HepG2 (cell line): Measurements from ENCODE around the gene GTF3A. TPM values are rescaled to one million over a fixed set of nuclear protein-coding genes. Genes with fewer than 3 reads are reported as not detected.
A peak's percentile ranks its signal among the peaks of the same experiment; 100 is the strongest.

ENCODE experiments used
- ATAC-seq: fragments of 200-7000 bp; cut with Tn5 transposase; 3 replicates; pipeline ENCODE4 v1.9.1; 2020; ENCODE audit warnings: mild to moderate bottlenecking, moderate library complexity
- BruUV-seq: library from RNA; stranded (reverse); fragments of 400-500 nt; replicated peaks from 2 replicates; lab custom pipeline; 2021; lab: Mats Ljungman, UMichigan
- CTCF ChIA-PET: fragments of 300-600 bp; formaldehyde crosslinking; extraction: SDS; loops from one replicate; lab custom pipeline; 2021; ENCODE audit warnings: low total read pairs, inconsistent platforms, low intra/inter-chr PET ratio; lab: Yijun Ruan, JAX
- POLR2A ChIA-PET: fragments of 350-600 bp; sonication (Branson Sonifier 250); formaldehyde crosslinking; loops from one replicate; lab custom pipeline; 2020; ENCODE audit warnings: antibody characterized with exemption, inconsistent platforms; lab: Yijun Ruan, JAX
- DNase-seq: peaks from one replicate; pipeline ENCODE4 v3.0.0-alpha.2; 2015; ENCODE audit warnings: low spot score
- FAIRE-seq: peaks from 3 replicates; lab custom pipeline; 2011; peaks lifted over from hg19 to GRCh38; lab: Jason Lieb, UNC
- H2AFZ ChIP-seq: one replicate; pipeline ENCODE4 v1.6.1; 2011; ENCODE audit warnings: low read length, inconsistent platforms
- H3K27ac ChIP-seq: fragments of 300-600 bp; 3 replicates; pipeline ENCODE4 v1.8.0; 2011; ENCODE audit warnings: mixed run types, mild to moderate bottlenecking, mixed read lengths, low read length, inconsistent platforms; ENCODE audit not compliant: insufficient read depth; ENCODE audit errors: extremely low read length
- H3K27me3 ChIP-seq, 2 experiments: fragments of 200-600 bp in 1 of 2; 2 replicates in 1 of 2; 3 replicates in 1 of 2; pipeline versions ENCODE4 v1.6.0 to v1.8.0; 2011; ENCODE audit warnings: low read length in 2 of 2, mild to moderate bottlenecking in 2 of 2, moderate library complexity in 2 of 2, inconsistent platforms in 1 of 2; ENCODE audit not compliant: insufficient read depth in 2 of 2, control insufficient read depth in 1 of 2
- H3K36me3 ChIP-seq, 2 experiments: fragments of 200-600 bp in 1 of 2; replicated peaks in 1 of 2; 2 replicates in 1 of 2; 3 replicates in 1 of 2; pipeline versions ENCODE4 v1.5.1 to v1.8.0; 2011; ENCODE audit warnings: low read length in 2 of 2, inconsistent platforms in 1 of 2; ENCODE audit not compliant: insufficient read depth in 2 of 2, control insufficient read depth in 1 of 2
- H3K4me1 ChIP-seq: 2 replicates; pipeline ENCODE4 v1.5.1; 2012; ENCODE audit warnings: low read length, inconsistent platforms; ENCODE audit not compliant: insufficient read depth
- H3K4me2 ChIP-seq: 2 replicates; pipeline ENCODE4 v1.6.0; 2011; ENCODE audit warnings: low read depth, low read length, inconsistent platforms
- H3K4me3 ChIP-seq, 3 experiments: fragments of 200-600 bp in 1 of 3; sonication (generic), shearing (Covaris generic) in 1 of 3; replicated peaks in 1 of 3; 2 replicates each; pipeline ENCODE4 v1.5.1; 2011 to 2016; ENCODE audit warnings: low read length in 3 of 3, inconsistent platforms in 2 of 3, low read depth in 2 of 3, mild to moderate bottlenecking in 2 of 3, control low read depth in 1 of 3, mixed read lengths in 1 of 3; ENCODE audit not compliant: insufficient read depth in 1 of 3
- H3K79me2 ChIP-seq: one replicate; pipeline ENCODE4 v1.6.1; 2011; ENCODE audit warnings: low read length, inconsistent platforms; ENCODE audit not compliant: insufficient read depth
- H3K9ac ChIP-seq: 2 replicates; pipeline ENCODE4 v1.6.0; 2011; ENCODE audit warnings: mild to moderate bottlenecking, low read depth, low read length, inconsistent platforms; ENCODE audit not compliant: insufficient read depth
- H3K9me3 ChIP-seq: 2 replicates; pipeline ENCODE4 v1.5.1; 2012; ENCODE audit warnings: mild to moderate bottlenecking, low read length
- H4K20me1 ChIP-seq: 2 replicates; pipeline ENCODE4 v1.6.0; 2011; ENCODE audit warnings: inconsistent platforms, mild to moderate bottlenecking, low read length, moderate library complexity; ENCODE audit not compliant: insufficient read depth
- CBFB ChIP-seq: sonication (generic); formaldehyde crosslinking; IDR thresholded peaks from 2 replicates; pipeline ENCODE4 v1.4.0; 2020; ENCODE audit warnings: missing genetic modification reagents
- CBX2 ChIP-seq, 2 experiments: fragments of 200-600 bp in 1 of 2; sonication (generic); formaldehyde crosslinking in 1 of 2; IDR thresholded peaks; 2 replicates each; pipeline versions ENCODE4 v1.7.0 to v1.8.1; 2018 to 2022; ENCODE audit warnings: low read depth in 2 of 2, low read length in 1 of 2, mild to moderate bottlenecking in 1 of 2, missing genetic modification reagents in 1 of 2
- DPF2 ChIP-seq: sonication (generic); formaldehyde crosslinking; IDR thresholded peaks from 2 replicates; pipeline ENCODE4 v1.4.0; 2020; ENCODE audit warnings: mild to moderate bottlenecking, low read depth, missing genetic modification reagents, borderline replicate concordance
- FOXK2 ChIP-seq: fragments of 450-650 bp; IDR thresholded peaks from 2 replicates; pipeline ENCODE4 v1.6.1; 2016
- MXI1 ChIP-seq: IDR thresholded peaks from 3 replicates; pipeline ENCODE4 v1.6.1; 2012; ENCODE audit warnings: low read depth, low read length, inconsistent platforms, borderline replicate concordance
- ZNF205 ChIP-seq: IDR thresholded peaks from 2 replicates; pipeline ENCODE4 v1.6.1; 2018; ENCODE audit warnings: missing biosample characterization, missing genetic modification reagents
- ZNF251 ChIP-seq: sonication (generic); formaldehyde crosslinking; IDR thresholded peaks from 2 replicates; pipeline ENCODE4 v1.9.0; 2021; ENCODE audit warnings: mild to moderate bottlenecking, missing genetic modification reagents
- ZNF407 ChIP-seq: sonication (generic); formaldehyde crosslinking; IDR thresholded peaks from one replicate; pipeline ENCODE4 v1.5.1; 2020; ENCODE audit warnings: mild to moderate bottlenecking, missing genetic modification reagents; ENCODE audit errors: not compliant biosample characterization
- ZNF569 ChIP-seq: sonication (generic); formaldehyde crosslinking; IDR thresholded peaks from 2 replicates; pipeline ENCODE4 v1.5.0; 2020; ENCODE audit warnings: mild to moderate bottlenecking, missing genetic modification reagents, moderate library complexity, borderline replicate concordance
- WGBS: methylation state at CpG from one replicate; pipeline ENCODE4 v1.1.6; 2017; ENCODE audit warnings: low lambda C conversion rate; 5-methylcytosine and 5-hydroxymethylcytosine counted together
- in situ Hi-C: cut with HindIII; loops from 2 replicates; pipeline ENCODE4 v1.10.0; 2017; ENCODE audit warnings: low pct_unique_long_range_greater_than_20kb; ENCODE audit not compliant: extremely low pct_ligation_motif_present
- intact Hi-C: fragments of 100-400 bp; cut with micrococcal nuclease; formaldehyde crosslinking; loops from one replicate; pipeline ENCODE4 v1.10.0; 2022; ENCODE audit not compliant: unreplicated experiment
- polyA plus RNA-seq, 8 experiments: library from polyadenylated mRNA; depleted of rRNA in 3 of 8; stranded (reverse) in 7 of 8; unstranded in 1 of 8; fragments of >200 nt; fragmentation: Illumina TruSeq in 4 of 8; extraction: Trizol in 4 of 8; gene quantifications; 2 replicates each; pipeline versions ENCODE4 v1.2.1 to v1.2.3, GENCODE V29; 2011 to 2016; ENCODE audit warnings: low read depth in 4 of 8, missing spikeins in 1 of 8, mixed read lengths in 1 of 8; ENCODE audit not compliant: insufficient read depth in 1 of 8
- total RNA-seq, 5 experiments: library from RNA; depleted of rRNA; stranded (reverse); fragments of >200 nt; fragmentation: Illumina TruSeq; extraction: Trizol; gene quantifications; 2 replicates each; pipeline ENCODE4 v1.2.3, GENCODE V29; 2016; ENCODE audit warnings: low read depth in 1 of 5
- TF ChIP-seq, protein P1 (sequence below): sonication (generic); formaldehyde crosslinking; conservative IDR thresholded peaks from 2 replicates; pipeline ENCODE4 v1.4.0; 2020; ENCODE audit warnings: missing genetic modification reagents
- TF ChIP-seq, protein P2 (sequence below): sonication (generic); formaldehyde crosslinking; IDR thresholded peaks from 2 replicates; pipeline ENCODE4 v1.9.0; 2021; ENCODE audit warnings: missing genetic modification reagents, mild to moderate bottlenecking, borderline replicate concordance

Gene GTF3A
- total and polyA plus RNA-seq, 2 of the 13 experiments (the other 11 are each of a cell fraction or from before 2014, with no cell fraction given) = 42.1 to 176 TPM

DNA sequence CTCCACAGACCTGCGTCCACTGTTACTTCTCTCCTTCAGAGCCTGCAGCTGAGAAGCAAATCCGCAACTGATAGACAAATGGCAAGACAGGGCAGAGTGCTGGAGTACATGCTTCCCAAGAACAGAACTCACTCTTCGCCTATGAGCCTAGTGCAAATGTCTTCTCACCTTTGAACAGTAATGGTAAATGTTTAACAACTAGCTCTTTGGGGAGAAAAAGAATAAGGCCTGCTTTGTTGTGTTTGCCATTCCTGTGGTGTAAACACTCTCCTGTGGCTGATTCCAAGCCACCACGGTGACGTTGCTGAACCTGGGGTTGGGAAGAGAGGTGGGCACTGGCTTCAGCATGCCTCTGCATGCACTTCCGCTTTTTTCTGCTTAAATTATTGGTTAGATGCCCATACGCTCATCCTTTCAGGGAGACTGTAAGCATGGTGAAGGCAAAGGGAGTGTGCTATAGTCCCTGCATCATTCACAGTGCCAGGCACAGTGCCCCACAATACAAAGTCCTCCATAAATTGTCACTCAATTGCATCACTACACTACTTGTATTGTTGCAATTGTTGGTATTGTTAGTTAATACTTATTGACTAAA, 28.1 kb upstream of the GTF3A start:
- Histone ChIP-seq H3K27ac (peak overlapping the region; percentile 95), H3K9me3 (no peaks in the 10 kb centered on the region), H3K36me3 (no peaks in the 10 kb centered on the region), H2AFZ (peak overlapping the region; percentile 31), H3K79me2 (no peaks in the 10 kb centered on the region), H3K9ac (peak overlapping the region; percentile 68), H3K4me3 (peak overlapping the region; percentile 18 to 53 (median 19); a peak in 4 of 6 replicates), H3K4me2 (peak overlapping the region; percentile 84), H3K4me1 (peaks cover 39% of the 10 kb centered on the region), H3K27me3 (no peaks in the 10 kb centered on the region), H4K20me1 (no peaks in the 10 kb centered on the region)
- in situ Hi-C loops = no loop called here
- CTCF ChIA-PET = no interaction called here
- DNase-seq = peak; percentile 95
- WGBS = 2% methylated on average over 7 of the region's 7 CpGs
- FAIRE-seq = peak; percentile 99
- POLR2A ChIA-PET = interaction anchor here (0.6 to 2.9 kb wide), 20 partner anchors 7 to 565 kb away, joined by 3 to 28 read pairs (median 6); partner anchors contain the start of genes GTF3A, LNX2 and MTIF3
- peak; percentile 98 for ATAC-seq
- BruUV-seq = no TSS peak
- intact Hi-C loops = no loop called here
- TF ChIP-seq, protein P1, sequence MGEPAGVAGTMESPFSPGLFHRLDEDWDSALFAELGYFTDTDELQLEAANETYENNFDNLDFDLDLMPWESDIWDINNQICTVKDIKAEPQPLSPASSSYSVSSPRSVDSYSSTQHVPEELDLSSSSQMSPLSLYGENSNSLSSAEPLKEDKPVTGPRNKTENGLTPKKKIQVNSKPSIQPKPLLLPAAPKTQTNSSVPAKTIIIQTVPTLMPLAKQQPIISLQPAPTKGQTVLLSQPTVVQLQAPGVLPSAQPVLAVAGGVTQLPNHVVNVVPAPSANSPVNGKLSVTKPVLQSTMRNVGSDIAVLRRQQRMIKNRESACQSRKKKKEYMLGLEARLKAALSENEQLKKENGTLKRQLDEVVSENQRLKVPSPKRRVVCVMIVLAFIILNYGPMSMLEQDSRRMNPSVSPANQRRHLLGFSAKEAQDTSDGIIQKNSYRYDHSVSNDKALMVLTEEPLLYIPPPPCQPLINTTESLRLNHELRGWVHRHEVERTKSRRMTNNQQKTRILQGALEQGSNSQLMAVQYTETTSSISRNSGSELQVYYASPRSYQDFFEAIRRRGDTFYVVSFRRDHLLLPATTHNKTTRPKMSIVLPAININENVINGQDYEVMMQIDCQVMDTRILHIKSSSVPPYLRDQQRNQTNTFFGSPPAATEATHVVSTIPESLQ (CRISPR knock-in tag) = no peak
- TF ChIP-seq ZNF407 (CRISPR knock-in tag) (no peak), ZNF569 (CRISPR knock-in tag) (no peak), FOXK2 (peak; percentile 73; the same call in 1 of the 2 replicates), CBX2 (IDR thresholded peaks at IDR 0.05; ENCODE audit: low read depth, low read length) (no peak), CBX2 (CRISPR knock-in tag; IDR thresholded peaks at IDR 0.05; ENCODE audit: low read depth) (no peak), ZNF251 (CRISPR knock-in tag) (no peak), MXI1 (peak; percentile 23; the same call in 1 of the 3 replicates), ZNF205 (CRISPR knock-in tag) (0 out of 2 replicates have a peak, but pooled peaks have one; percentile 38), DPF2 (CRISPR knock-in tag) (no peak), CBFB (CRISPR knock-in tag) (no peak)
- TF ChIP-seq, protein P2, sequence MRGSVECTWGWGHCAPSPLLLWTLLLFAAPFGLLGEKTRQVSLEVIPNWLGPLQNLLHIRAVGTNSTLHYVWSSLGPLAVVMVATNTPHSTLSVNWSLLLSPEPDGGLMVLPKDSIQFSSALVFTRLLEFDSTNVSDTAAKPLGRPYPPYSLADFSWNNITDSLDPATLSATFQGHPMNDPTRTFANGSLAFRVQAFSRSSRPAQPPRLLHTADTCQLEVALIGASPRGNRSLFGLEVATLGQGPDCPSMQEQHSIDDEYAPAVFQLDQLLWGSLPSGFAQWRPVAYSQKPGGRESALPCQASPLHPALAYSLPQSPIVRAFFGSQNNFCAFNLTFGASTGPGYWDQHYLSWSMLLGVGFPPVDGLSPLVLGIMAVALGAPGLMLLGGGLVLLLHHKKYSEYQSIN = no peak
